Gastroesophageal sphincter (tissue), 2 donors: ENCODE results near the gene ATP1B3.

Experiments
- POLR2A ChIP-seq, 2 donors: fragments of 450-650 bp; IDR thresholded peaks; one replicate each; pipeline ENCODE4 v1.6.1; 2017; ENCODE audit warnings: antibody characterized with exemption in 2 of 2, mild to moderate bottlenecking in 2 of 2, moderate library complexity in 1 of 2
- POLR2AphosphoS5 ChIP-seq: sonication (generic); formaldehyde crosslinking; IDR thresholded peaks from one replicate; pipeline ENCODE4 v1.6.1; 2017; ENCODE audit warnings: antibody characterized with exemption

GRCh38 chr3:141835557-141836229 lies 40.8 kb upstream of the ATP1B3 start:
- no peak for TF ChIP-seq POLR2A (IDR thresholded peaks at IDR 0.05)
- no peak for TF ChIP-seq POLR2AphosphoS5
